CD4-positive, alpha-beta T cell treated with Interleukin-4 for 4 hours (primary cell): Measurements from ENCODE around the gene CNTF.
"Not testable (repeated sequence)": the region's sequence is repeated elsewhere in the genome, so short reads cannot be mapped to it uniquely, and the experiment has no call there.

Source experiments
- DNase-seq: peaks from one replicate; pipeline ENCODE4 v3.0.0-alpha.2; 2020

The CNTF gene, protein sequence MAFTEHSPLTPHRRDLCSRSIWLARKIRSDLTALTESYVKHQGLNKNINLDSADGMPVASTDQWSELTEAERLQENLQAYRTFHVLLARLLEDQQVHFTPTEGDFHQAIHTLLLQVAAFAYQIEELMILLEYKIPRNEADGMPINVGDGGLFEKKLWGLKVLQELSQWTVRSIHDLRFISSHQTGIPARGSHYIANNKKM

DNA sequence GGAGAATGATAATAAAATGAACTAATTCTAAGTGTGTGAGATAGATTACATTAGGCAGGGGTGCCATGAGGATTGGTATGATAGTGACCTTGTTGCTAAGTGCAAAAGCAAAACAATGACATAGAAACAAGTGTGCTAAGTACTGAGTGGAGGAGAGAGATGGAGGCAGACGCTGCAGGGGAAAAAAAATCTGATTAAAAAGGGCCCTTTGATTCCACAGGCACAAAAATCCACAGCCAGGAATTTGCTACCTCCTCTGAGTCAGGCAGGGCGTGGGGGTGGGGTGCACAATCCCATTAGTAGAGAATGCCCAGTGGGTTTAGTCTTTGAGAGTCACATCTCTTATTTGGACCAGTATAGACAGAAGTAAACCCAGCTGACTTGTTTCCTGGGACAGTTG lies at the start of gene CNTF:
TSS of gene CNTF (plus strand) at position 322 of the 400 bp plus-strand sequence. CDS start 88 bp downstream, outside the sequence.
- DNase-seq, result no peak

DNA sequence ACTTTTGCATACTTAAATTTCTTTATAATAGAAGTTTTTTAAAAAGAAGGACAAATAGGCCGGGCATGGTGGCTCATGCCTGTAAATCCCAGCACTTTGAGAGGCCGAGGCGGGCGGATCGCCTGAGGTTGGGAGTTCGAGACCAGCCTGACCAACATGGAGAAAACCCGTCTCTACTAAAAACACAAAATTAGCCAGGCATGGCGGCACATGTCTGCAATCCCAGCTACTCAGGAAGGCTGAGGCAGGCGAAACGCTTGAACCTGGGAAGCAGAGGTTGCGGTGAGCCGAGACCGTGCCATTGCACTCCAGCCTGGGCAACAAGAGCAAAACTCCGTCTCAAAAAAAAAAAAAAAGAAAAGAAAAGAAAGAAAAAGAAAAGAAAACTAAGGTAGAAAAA lies 49.6 kb upstream of the CNTF start:
- not testable (repeated sequence) for DNase-seq

DNA sequence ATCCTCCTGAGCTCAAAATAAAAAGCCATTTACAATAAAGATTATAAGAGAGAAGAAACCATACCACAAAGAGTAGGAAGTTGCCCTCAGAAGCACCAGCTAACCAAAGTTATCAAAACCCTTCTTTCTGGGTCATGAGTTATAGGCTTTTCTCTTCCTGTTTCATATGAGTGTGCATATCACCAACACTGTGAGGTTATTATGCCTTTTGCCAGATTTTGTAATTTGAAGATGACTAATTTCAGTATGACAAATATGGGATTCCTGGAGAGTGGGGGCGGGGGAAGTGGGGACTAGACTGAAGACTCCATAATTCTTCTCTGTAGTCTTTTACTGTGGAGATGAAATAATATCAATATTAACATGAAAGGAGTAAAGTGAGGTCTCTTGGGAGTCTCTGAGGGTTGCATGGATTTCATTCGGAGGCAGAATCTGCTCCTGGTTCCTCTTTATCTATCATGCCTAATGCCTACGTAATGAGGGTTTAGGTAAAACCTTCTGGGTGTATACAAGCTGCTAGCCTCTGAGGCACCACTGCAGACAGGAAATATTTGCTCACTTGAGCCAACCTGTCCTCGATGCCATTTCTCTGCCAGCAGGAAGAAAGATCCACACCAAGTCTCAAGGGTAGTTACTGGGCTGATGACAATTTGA lies 48.9 kb upstream of the CNTF start:
- DNase-seq, result peak; percentile 79

GRCh38 chr11:58574881-58575280 lies 47.6 kb upstream of the CNTF start:
- DNase-seq, result no peak

- DNase-seq, result peak; percentile 67
Observed at GRCh38 chr11:58575377-58576020, 47.0 kb upstream of the CNTF start, which contains the start of gene LPXN. LPXN (minus strand) TSS chr11:58575856; CDS start chr11:58575772, 84 bp downstream.

DNA sequence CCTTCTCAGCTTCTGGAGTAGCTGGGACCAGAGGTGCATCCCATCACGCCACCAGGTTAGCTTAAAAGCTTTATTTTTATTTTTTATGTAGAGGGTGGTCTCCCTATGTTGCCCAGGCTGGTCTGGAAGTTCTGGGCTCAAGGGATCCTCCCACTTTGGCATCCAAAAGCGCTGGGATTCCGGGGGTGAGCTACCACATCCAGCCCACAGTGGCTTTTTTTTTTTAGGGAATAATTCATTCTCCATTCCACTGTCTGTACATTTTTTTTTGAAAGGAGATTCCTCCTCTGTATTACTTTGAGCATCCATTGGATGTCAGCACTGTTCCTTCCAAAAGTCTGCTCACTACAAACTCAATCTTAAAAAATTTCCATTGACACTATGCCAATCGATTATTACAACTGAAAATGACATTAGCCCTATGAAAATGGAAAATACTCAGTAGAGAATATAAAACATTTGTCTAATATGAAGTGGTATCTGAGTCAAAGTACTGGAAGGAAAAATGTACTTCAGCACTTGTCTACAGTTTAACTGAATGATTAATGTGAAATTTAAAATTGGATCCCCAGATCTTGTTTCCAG lies 45.5 kb upstream of the CNTF start:
- peak; percentile 5 for DNase-seq

GRCh38 chr11:58577555-58578135 lies 44.8 kb upstream of the CNTF start:
- peak; percentile 89 for DNase-seq

DNA sequence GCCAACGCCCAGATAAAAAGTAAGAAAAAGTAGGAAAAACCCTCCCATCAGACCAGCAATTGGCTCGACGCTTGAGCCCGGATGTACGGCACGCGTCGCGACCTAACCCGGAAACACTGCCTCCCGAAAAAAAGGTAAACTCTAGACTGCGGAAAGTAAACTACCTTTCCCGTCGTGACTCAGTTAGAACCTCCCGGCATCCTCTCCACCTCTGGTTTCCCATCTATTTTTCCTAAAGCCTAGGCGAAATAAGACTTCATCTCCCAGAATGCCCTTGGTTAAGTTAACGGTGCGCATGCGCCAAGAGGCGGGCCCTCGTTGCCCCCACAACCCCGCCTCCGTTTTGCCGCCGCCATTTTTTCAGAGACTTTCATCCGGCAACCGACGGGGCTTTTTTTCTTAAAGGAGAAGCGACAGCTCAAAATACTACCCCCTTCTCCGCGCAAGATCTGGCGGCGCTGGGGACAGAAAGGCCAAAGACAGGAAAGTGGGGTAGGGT lies 44.3 kb upstream of the CNTF start:
- peak; percentile 96 for DNase-seq

DNA sequence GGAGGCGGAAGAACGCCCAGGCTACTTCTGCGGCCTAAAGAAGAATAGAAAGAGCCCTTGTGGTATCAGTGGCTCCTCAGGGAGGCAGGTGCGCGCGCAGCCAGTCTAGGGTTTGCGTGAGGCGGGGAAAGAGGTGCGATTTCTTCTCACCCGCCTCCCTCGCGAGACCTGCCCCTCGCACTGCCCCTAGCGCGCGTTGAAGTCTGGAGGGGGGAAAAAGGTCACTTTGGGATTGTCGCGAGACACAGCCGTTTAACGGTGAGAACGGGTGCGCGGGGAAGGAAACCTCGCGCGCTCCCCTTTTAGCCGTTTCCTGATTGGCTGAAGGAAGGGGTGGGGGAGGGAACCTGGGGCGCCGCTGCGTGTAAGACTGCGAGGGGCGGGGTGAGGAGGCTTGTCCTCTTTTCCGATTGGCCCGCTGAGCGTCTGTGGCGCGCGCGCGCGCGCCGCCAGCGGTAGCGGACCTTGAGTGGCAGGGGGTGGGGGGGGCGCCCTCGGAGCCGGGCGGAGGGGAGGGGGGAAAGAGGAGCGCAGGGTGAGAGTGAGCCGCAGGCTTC lies 43.8 kb upstream of the CNTF start, which contains the start of gene ZFP91:
TSS of gene ZFP91 (plus strand) at position 429 of the 557 bp plus-strand sequence. CDS start 219 bp downstream, outside the sequence.
- peak; percentile 98 for DNase-seq

DNA sequence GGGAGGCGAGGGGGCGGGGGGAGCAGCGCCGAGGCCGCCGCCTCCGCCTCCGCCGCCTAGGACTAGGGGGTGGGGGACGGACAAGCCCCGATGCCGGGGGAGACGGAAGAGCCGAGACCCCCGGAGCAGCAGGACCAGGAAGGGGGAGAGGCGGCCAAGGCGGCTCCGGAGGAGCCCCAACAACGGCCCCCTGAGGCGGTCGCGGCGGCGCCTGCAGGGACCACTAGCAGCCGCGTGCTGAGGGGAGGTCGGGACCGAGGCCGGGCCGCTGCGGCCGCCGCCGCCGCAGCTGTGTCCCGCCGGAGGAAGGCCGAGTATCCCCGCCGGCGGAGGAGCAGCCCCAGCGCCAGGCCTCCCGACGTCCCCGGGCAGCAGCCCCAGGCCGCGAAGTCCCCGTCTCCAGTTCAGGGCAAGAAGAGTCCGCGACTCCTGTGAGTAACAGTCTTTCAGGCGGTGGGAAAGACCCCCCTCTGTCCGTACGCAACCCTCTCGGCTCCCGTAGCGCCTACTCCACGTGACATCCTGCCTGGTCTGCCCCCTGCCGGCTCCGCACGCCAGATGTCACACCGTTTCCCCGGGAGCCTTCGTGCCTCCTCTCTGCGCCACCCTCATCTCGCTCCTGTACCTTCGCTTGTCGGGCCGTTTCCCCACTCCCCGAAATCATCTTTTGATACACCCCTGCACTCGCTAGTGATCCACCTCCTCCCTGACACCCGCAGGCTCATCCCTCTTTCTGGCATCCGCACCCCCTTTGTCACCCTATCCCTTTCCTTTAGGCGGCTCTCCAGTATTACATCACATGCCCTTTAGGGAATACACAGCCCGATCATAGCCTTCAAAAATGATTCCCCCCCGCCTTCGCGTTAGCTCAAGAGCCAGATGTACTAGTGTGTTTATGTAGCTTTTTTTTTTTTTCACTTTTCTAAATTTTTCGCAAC lies 43.0 kb upstream of the CNTF start:
- peak; percentile 93 for DNase-seq

DNA sequence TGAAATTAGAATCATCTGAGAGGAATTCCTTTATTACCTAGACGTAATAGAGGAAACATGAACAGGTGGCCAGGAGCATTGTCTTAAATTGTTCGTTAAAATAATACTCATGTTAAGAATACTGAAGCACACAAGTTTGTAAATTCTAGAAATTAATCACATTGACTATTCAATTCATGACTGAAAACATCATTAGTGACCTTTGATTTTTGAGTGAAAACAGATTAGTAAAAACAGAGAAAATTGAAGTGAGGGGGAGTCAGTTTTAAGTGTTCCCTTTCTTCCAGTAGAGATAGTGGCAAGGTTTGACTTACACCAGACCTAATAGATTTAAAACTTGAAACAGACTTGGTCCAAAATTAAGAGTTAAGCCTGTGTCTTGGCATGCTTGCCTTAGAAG lies 42.2 kb upstream of the CNTF start:
- DNase-seq, result no peak

DNA sequence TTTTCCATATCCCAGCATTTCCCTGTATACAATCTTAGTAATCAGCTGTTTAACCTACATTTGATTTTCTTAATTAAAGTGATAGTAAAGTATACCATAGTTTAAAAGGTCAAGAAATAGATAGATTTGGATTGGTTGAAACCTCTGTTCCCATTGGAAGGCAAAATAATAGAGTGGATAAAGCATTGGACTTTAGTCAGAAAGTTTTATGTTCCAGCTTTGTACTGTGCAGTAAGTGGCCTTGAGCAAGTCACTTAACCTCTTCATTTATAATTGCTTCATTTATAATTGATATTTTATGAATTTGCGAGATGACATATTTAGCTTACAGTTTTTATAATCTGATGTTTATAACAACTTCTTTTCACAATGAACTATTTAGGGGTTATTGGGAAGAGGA lies 40.0 kb upstream of the CNTF start:
- no peak for DNase-seq

DNA sequence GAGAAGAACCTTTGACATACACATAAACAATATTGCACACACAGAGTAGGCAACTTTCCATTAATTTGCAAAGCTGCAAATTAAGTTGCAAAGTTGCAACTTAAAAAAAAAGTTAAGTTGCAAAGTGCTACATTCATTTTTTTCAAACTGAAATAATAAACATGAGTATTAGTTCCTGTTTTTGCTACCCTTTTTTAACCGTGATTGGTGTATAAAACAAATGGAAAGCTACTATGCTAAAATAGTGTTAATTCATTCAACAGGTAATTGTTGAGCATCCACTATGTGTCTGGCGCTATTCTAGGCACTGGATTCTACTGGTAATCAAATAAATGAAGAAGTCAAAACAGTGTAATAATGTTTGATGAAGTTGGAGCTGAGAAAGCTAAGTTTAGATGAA lies 35.5 kb upstream of the CNTF start:
- DNase-seq, result no peak

DNA sequence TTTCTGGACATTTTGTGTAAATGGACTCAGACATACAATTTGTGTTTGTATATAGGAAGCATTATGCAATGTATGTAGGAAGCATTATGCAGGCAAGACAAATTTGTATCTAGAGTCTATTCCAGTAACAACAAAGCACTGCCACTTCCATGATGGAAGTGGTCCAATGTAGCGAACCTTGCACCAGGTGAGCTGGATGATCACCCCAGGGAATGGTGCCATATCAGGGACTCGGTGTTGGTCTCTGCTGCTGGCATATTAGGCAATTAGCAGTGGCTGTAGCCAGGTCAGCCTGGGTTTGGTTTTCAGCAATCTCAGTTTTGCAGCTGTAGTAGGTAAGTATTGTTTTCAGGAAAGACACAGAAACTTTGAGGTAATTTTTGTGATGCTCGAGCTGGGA lies 30.8 kb upstream of the CNTF start:
- no peak for DNase-seq

- DNase-seq, result peak; percentile 19
Observed at GRCh38 chr11:58592760-58593472, 29.5 kb upstream of the CNTF start.

GRCh38 chr11:58594826-58595225 lies 27.6 kb upstream of the CNTF start:
- no peak for DNase-seq

DNA sequence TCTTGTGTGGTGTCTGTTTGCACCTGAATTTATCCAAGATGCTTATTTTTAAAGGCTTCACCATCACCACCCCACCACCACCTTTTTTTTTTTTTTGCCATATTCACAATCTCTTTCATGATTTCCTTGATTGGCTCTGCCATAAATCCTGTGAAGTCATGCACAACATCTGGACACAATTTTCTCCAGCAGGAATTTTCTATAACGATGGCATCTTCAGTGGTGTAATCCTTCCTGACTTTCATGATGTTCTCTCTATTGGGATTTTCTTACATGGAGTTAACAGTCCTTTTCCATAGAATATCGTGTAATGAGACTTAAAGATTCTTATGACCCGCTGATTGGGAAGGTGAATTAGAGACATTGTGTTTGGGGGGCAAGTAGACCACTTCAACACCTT lies 25.8 kb upstream of the CNTF start:
- DNase-seq, result no peak

- no peak for DNase-seq
Observed at GRCh38 chr11:58597486-58598144, 24.9 kb upstream of the CNTF start.

DNA sequence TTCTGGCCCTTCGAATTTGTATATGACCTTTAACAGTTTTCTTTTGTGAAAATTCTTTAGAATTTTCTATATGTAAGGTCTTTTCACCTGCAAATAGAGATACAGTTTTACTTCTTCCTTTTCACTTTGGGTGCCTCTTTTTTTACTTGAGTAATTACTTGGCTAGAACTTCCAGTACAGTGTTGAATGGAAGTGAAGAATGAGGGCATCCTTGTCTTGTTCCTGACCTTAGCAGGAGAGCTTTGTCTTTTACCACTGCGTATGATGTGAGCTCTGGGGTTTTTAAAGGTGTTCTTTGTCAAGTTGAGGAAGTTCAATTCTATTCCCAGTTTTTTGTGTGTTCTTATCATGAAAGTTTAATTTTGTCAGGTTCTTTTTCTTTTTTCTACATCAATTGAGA lies 22.0 kb upstream of the CNTF start:
- no peak for DNase-seq
